HG03354 (cell line): ENCODE data around the gene KCNJ5.

Experiments used
- ATAC-seq: cut with Tn5 transposase; IDR thresholded peaks from one replicate; pipeline ENCODE4 v1.9.1; 2021; ENCODE audit warnings: mild to moderate bottlenecking; ENCODE audit not compliant: unreplicated experiment, poor library complexity, severe bottlenecking

KCNJ5 gene

GRCh38 chr11:128893578-128894285 lies 2.6 kb downstream of the KCNJ5 start:
- ATAC-seq = peak; percentile 81

- ATAC-seq = peak; percentile 14
Measured at GRCh38 chr11:128894286-128894681, 3.1 kb downstream of the KCNJ5 start.

- no peak for ATAC-seq
Measured at GRCh38 chr11:128894685-128895084, 3.5 kb downstream of the KCNJ5 start.

DNA sequence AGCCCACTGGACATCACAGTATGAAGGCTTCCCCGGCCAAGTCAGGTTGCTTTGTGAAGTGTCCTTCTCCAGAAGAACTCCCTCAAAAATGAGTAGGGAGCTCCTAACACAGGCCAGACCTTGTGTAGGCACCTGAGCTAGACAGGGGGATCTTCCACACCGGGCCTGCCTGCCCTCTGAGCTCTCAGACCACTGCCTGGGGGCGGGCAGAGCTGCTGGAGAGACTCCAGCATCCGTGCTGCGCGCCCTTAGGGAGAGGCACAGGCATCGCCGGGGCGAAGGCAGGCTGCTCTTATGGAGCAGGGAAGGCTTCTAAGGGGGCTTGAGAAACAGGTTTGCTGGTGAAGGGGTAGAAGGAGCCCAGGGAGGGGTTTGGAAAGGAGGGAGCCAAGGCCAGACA lies 4.4 kb downstream of the KCNJ5 start:
- no peak for ATAC-seq

DNA sequence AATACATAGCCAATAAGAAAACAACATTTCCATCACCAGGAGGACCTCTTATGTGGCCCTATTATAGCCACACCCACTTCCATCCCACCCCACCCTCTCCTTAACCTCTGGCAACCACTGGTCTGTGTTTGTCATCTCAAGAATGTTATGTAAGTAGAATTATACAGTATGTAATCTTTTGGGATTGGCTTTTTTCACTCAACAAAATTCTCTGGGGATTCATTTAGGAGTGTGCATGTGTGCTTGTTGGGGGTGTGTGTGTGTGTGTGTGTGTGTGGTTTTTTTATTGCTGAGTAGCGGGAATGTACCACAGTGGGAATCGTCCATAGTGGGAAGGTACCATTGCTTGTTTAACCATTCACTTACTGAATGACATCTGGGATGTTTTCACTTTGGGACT lies 5.2 kb downstream of the KCNJ5 start:
- no peak for ATAC-seq

DNA sequence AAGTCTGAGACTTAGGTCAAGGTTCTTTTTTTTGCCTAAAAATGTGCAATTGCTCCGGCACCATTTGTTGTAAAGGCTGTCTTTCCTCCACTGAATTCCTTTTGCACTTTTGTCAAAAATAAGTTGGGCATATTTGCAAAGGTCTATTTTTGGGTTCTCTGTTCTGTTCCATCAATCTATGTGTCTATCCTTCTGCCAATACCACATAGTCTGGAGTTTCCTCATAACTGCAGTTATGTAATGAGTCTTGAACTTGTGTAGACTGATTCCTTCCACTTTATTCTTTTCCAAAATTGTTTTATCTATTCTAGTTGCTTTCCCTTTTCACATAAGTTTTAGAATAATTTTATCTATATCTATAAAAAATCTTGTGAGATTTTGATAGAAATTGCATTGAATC lies 6.7 kb downstream of the KCNJ5 start:
- no peak for ATAC-seq

DNA sequence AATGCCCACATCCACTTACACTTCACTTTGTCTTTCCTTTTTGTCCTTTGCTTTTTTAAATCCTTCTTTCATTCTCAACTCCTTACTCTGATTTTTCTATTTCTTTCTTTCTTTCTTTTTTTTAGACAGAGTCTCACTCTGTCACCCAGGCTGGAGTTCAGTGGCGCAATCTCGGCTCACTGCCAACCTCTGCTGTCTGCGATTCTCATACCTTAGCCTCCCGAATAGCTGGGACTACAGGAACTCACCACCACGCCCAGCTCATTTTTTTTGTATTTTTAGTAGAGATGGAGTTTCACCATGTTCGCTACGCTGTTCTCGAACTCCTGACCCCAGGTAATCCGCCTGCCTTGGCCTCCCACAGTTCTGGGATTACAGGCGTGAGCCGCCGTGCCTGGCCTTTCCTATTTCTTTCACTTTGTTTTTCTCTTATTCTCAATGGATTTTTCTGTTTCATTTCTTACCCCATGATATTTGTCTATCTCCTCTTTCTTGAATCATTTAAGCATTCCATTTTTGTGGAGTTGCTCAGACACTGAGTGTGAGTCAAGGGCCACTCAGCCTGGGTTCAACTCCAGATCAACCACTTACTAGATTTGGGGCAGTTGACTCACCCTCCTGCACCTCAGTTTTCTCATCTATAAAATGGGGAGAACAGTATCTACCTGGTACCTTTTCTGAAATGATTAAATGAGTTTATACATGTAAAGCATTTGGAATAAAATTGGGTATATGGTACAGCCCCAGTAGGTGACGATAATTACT lies 7.6 kb downstream of the KCNJ5 start:
- no peak for ATAC-seq

GRCh38 chr11:128900468-128900867 lies 9.3 kb downstream of the KCNJ5 start:
- no peak for ATAC-seq

GRCh38 chr11:128901653-128902514 lies 10.7 kb downstream of the KCNJ5 start:
- ATAC-seq = no peak

GRCh38 chr11:128902515-128903066 lies 11.4 kb downstream of the KCNJ5 start:
- ATAC-seq = no peak

DNA sequence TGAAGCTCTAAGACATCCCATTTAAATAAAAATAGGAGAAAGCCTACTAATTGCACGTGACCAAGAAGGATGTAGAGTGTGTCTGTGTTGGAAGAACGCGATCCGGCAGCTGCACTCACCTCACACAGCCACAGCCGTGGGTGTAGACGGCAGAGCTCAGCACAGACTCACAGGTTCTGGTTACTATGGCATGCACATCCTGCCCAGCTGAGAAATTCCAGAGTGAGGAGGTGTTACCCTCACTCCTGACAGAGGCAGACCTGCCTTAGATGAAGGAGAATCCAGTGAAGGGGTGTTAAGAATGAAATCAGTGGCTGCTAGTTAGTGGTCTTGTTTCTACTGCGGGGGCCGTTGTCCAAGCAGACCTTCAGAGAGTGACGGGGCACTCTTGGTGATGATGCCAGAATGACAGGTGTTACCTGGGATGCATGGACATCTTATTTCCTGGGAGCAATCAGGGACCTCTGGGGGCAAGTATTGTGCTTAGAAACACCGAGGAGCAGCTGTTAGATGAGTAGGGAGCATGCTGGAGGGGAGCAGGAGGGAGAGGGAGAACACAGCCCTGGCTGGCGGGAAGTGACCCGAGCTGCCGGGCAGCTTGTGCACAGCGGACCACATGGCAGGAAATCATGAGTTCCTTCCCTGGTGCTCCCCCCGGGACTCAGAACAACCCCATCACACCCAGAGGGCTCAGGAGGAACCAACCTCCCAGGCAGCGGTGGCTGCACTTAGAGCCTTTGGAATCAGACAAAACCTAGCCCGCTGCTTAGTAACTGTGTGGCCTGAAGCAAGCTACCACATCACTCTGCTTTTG lies 12.3 kb downstream of the KCNJ5 start:
- no peak for ATAC-seq

GRCh38 chr11:128904303-128904655 lies 13.1 kb downstream of the KCNJ5 start:
- no peak for ATAC-seq

- peak; percentile 41 for ATAC-seq
Measured at GRCh38 chr11:128904656-128905344, 13.6 kb downstream of the KCNJ5 start.

DNA sequence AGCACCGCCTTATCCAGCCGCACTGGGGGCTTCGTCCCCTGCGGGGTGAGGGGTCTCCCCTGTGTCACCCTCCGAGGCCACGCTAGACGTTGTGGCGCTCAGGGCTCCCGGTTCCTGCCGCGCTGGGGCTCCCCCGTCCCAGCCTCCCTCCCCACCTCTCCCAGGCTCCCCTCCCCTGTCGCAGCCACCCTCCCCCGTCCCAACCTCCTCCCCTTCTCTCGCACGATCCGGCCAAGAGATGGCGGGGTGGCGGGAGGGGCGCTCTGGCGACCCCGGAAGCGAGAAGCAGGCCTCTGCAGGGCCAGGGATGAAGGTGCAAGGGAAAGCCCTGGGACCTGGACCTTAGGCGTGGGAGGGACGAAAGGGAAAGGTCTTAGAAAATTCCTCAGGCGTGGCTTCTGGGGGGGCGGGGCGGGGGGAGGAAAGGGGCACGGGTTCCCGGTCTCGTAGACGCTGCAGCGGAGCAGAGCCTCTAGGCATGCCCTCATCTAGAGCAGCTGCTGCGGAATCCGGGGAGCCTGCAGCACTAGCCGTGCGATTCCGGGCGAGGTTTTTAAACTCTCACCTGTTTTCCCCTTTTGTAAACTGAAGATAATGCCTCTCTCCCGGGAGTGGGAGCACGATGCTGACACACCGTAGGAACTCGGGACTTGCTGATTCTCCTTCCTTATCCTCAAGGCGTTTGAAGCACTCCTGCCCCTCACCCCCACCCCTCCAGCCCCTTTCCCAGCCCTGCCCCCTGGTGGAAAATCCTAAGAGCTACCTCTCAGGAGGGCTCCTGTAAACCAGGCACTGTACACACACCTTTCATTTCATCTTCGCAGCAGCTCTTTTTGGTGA lies 14.4 kb downstream of the KCNJ5 start:
- ATAC-seq = peak; percentile 54

DNA sequence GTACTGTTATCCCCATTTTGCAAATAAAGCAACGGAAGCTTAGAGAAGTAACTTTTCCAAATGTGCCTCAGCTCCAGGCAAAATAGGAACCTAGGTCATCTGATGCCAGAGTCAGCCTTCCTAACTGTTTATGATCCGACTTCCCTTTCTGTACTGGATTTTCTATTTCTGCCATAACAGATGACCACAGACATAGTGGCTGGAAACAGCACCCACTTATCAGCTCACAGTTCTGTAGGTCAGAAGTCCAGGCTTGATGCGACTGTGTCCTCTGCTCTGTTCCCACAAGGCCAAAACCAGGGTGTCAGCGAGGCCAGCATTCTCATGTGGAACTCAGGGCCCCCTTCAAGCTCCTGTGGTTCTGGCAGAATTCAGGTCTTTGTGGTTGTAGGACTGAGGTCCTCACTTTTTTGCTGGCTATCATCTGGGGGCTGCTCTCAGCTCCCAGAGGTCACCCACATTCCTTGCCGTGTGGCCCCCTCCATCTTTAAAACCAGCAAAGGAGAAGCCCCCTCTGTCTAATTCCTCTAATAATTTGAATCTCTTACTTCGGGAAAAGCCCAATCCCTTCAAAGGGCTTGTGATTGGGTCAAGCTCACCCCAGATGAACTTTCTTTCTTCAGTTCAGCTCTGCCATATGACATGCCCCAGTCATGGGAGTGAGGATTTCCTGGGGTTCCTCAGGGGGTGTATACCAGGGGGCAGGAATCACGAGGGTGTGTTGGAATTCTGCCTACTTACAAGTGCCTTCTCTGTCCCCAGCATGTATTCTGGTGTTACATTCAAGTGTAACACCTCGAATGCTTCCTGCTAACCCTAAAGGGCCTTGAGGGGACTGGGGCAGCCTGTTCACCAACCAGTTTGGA lies 15.3 kb downstream of the KCNJ5 start:
- no peak for ATAC-seq

DNA sequence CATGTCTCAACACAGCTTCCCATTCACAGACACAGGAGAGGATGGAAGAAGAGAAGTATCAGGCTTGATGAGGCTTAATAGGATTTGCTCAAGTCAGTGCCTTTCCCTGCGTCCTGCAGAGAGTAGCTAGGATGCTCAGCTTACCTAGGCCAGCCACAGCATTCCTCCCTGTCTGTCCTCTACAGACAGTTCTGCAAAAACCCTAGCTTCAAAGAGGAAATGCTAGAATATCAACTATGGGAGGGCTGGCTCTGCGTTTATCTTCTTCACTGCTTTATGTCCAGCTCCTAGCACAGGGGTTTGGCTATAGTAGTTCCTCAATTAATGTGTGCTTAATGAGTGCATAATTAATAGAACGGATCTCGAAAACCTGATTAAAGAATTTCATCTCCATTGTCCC lies 16.4 kb downstream of the KCNJ5 start:
- ATAC-seq = no peak
